H1 (cell line): ENCODE measurements around the gene ITIH4. TPM values are rescaled to one million over a fixed set of nuclear protein-coding genes. Genes with fewer than 3 reads are reported as not detected.

Source experiments
- CTCF ChIA-PET: fragments of 300-600 bp; sonication (Branson Sonifier 250); formaldehyde crosslinking; loops from one replicate; lab custom pipeline; 2021; ENCODE audit not compliant: partially characterized antibody; lab: Charles Lee
- POLR2A ChIA-PET: fragments of 300-600 bp; sonication (Branson Sonifier 250); formaldehyde crosslinking; loops from one replicate; lab custom pipeline; 2021; ENCODE audit warnings: inconsistent platforms; ENCODE audit not compliant: partially characterized antibody; lab: Charles Lee
- DNase-seq, 2 experiments: peaks; one replicate each; pipeline versions ENCODE4 v3.0.0 to v3.0.0-alpha.2; 2010 to 2022; ENCODE audit warnings: low spot score in 2 of 2, low read depth in 1 of 2, mixed read lengths in 1 of 2
- FAIRE-seq: peaks from 2 replicates; lab custom pipeline; 2011; peaks lifted over from hg19 to GRCh38; lab: Jason Lieb, UNC
- H2AFZ ChIP-seq: 2 replicates; pipeline ENCODE4 v1.8.1; 2012; ENCODE audit warnings: low read length, inconsistent platforms
- H2AK5ac ChIP-seq: 2 replicates; pipeline ENCODE4 v1.6.1; 2013; ENCODE audit warnings: low read depth, low read length
- H2BK120ac ChIP-seq: replicated peaks from 2 replicates; pipeline ENCODE3; 2013; ENCODE audit warnings: low read depth, low read length, inconsistent platforms
- H2BK12ac ChIP-seq: 2 replicates; pipeline ENCODE4 v1.6.1; 2013; ENCODE audit warnings: low read depth, low read length
- H2BK15ac ChIP-seq: 2 replicates; pipeline ENCODE4 v1.6.1; 2013; ENCODE audit warnings: low read length
- H2BK20ac ChIP-seq: 2 replicates; pipeline ENCODE4 v1.6.1; 2013; ENCODE audit warnings: low read length
- H2BK5ac ChIP-seq: 2 replicates; pipeline ENCODE4 v1.6.1; 2013; ENCODE audit warnings: low read depth, low read length
- H3K14ac ChIP-seq: 2 replicates; pipeline ENCODE4 v1.6.1; 2013; ENCODE audit warnings: inconsistent platforms; ENCODE audit not compliant: insufficient read length
- H3K18ac ChIP-seq: 2 replicates; pipeline ENCODE4 v1.6.1; 2013; ENCODE audit warnings: low read length; ENCODE audit errors: extremely low read depth
- H3K23ac ChIP-seq: 2 replicates; pipeline ENCODE4 v1.6.1; 2013; ENCODE audit warnings: inconsistent platforms; ENCODE audit not compliant: insufficient read length
- H3K23me2 ChIP-seq: 2 replicates; pipeline ENCODE4 v1.6.1; 2013; ENCODE audit warnings: low read depth, low read length
- H3K27ac ChIP-seq: 2 replicates; pipeline ENCODE4 v1.6.1; 2011; ENCODE audit warnings: low read depth, low read length, inconsistent platforms
- H3K27me3 ChIP-seq, 4 experiments: replicated peaks in 1 of 4; 1 replicate in 1 of 4; 2 replicates in 3 of 4; pipeline versions ENCODE4 v1.6.1 to v1.8.1; 2011 to 2013; ENCODE audit warnings: low read length in 3 of 4, mild to moderate bottlenecking in 3 of 4, inconsistent platforms in 2 of 4, mixed read lengths in 2 of 4, moderate library complexity in 1 of 4; ENCODE audit not compliant: control insufficient read depth in 3 of 4, insufficient read depth in 3 of 4; ENCODE audit errors: extremely low read depth in 1 of 4
- H3K36me3 ChIP-seq, 4 experiments: 2 replicates each; pipeline versions ENCODE4 v1.6.1 to v1.8.1; 2011 to 2013; ENCODE audit warnings: mild to moderate bottlenecking in 4 of 4, low read length in 3 of 4, moderate library complexity in 2 of 4, control low read depth in 1 of 4, inconsistent platforms in 1 of 4; ENCODE audit not compliant: insufficient read depth in 4 of 4, control insufficient read depth in 2 of 4
- H3K4ac ChIP-seq: replicated peaks from 2 replicates; pipeline ENCODE3; 2013; ENCODE audit warnings: low read length, low read depth, mixed read lengths, inconsistent platforms; ENCODE audit not compliant: insufficient read length
- H3K4me1 ChIP-seq, 4 experiments: replicated peaks in 1 of 4; 1 replicate in 1 of 4; 2 replicates in 3 of 4; pipeline versions ENCODE4 v1.6.1 to v1.8.1; 2011 to 2013; ENCODE audit warnings: low read length in 3 of 4, inconsistent platforms in 2 of 4, mixed read lengths in 1 of 4; ENCODE audit not compliant: insufficient read depth in 4 of 4, control insufficient read depth in 3 of 4
- H3K4me2 ChIP-seq, 2 experiments: 2 replicates each; pipeline versions ENCODE4 v1.6.1 to v1.8.1; 2011 to 2013; ENCODE audit warnings: low read depth in 2 of 2, low read length in 2 of 2, control low read depth in 1 of 2, inconsistent platforms in 1 of 2, mild to moderate bottlenecking in 1 of 2; ENCODE audit not compliant: insufficient read depth in 1 of 2
- H3K4me3 ChIP-seq, 4 experiments: fragments of 200-600, 300-600 bp in 1 of 4; sonication (generic), shearing (Covaris generic), sonication (Bioruptor Twin) in 1 of 4; 2 replicates each; pipeline versions ENCODE4 v1.5.1 to v1.8.1; 2011 to 2016; ENCODE audit warnings: low read length in 4 of 4, low read depth in 3 of 4, control low read depth in 2 of 4, inconsistent platforms in 2 of 4, mild to moderate bottlenecking in 2 of 4, mixed read lengths in 1 of 4, moderate library complexity in 1 of 4; ENCODE audit not compliant: insufficient read depth in 2 of 4; ENCODE audit errors: extremely low read depth in 1 of 4
- H3K56ac ChIP-seq: replicated peaks from 2 replicates; pipeline ENCODE3; 2013; ENCODE audit warnings: low read depth, mild to moderate bottlenecking, mixed read lengths, low read length, inconsistent platforms; ENCODE audit not compliant: insufficient read length
- H3K79me1 ChIP-seq: 2 replicates; pipeline ENCODE4 v1.6.1; 2013; ENCODE audit warnings: low read depth, low read length, control low read depth
- H3K79me2 ChIP-seq, 2 experiments: 2 replicates each; pipeline versions ENCODE4 v1.6.1 to v1.8.1; 2012 to 2013; ENCODE audit warnings: low read length in 2 of 2, mild to moderate bottlenecking in 2 of 2, inconsistent platforms in 1 of 2; ENCODE audit not compliant: insufficient read depth in 2 of 2, control insufficient read depth in 1 of 2
- H3K9ac ChIP-seq, 4 experiments: replicated peaks in 1 of 4; 1 replicate in 1 of 4; 2 replicates in 3 of 4; pipeline versions ENCODE4 v1.6.1 to v1.8.1; 2011 to 2013; ENCODE audit warnings: low read depth in 3 of 4, low read length in 3 of 4, control low read depth in 2 of 4, mild to moderate bottlenecking in 2 of 4, moderate library complexity in 2 of 4, inconsistent platforms in 1 of 4; ENCODE audit errors: extremely low read depth in 1 of 4
- H3K9me3 ChIP-seq, 2 experiments: 2 replicates each; pipeline versions ENCODE4 v1.6.1 to v1.8.1; 2012 to 2013; ENCODE audit warnings: mild to moderate bottlenecking in 2 of 2, moderate library complexity in 2 of 2, control low read depth in 1 of 2, inconsistent platforms in 1 of 2, low read depth in 1 of 2, low read length in 1 of 2, mixed read lengths in 1 of 2; ENCODE audit not compliant: insufficient read depth in 2 of 2
- H4K20me1 ChIP-seq, 2 experiments: replicated peaks in 1 of 2; 2 replicates each; pipeline versions ENCODE3 to v1.8.1; 2011 to 2013; ENCODE audit warnings: inconsistent platforms in 2 of 2, low read length in 2 of 2, mild to moderate bottlenecking in 1 of 2; ENCODE audit not compliant: insufficient read depth in 2 of 2, control insufficient read depth in 1 of 2
- H4K5ac ChIP-seq: 2 replicates; pipeline ENCODE4 v1.6.1; 2013; ENCODE audit warnings: low read length, low read depth, mixed read lengths, inconsistent platforms; ENCODE audit not compliant: insufficient read length
- H4K8ac ChIP-seq: 2 replicates; pipeline ENCODE4 v1.8.0; 2013; ENCODE audit warnings: mild to moderate bottlenecking, moderate library complexity, low read length, inconsistent platforms; ENCODE audit not compliant: insufficient read depth; ENCODE audit errors: extremely low read depth
- H4K91ac ChIP-seq: replicated peaks from 2 replicates; pipeline ENCODE3; 2013; ENCODE audit warnings: low read length, mixed read lengths, inconsistent platforms; ENCODE audit not compliant: insufficient read length
- CTCF ChIP-seq, 3 experiments: IDR thresholded peaks; 1 replicate in 2 of 3; 2 replicates in 1 of 3; pipeline versions ENCODE4 v1.5.1 to v1.6.1; 2011; ENCODE audit warnings: low read length in 3 of 3, mild to moderate bottlenecking in 3 of 3, inconsistent platforms in 2 of 3, low read depth in 1 of 3, moderate library complexity in 1 of 3; ENCODE audit not compliant: insufficient read depth in 1 of 3; ENCODE audit errors: control extremely low read depth in 1 of 3
- HDAC2 ChIP-seq, 2 experiments: fragments of 300-600 bp in 1 of 2; sonication (generic) in 1 of 2; IDR thresholded peaks; 2 replicates each; pipeline ENCODE4 v1.6.1; 2011 to 2012; ENCODE audit warnings: low read depth in 2 of 2, low read length in 2 of 2, mild to moderate bottlenecking in 2 of 2, moderate library complexity in 2 of 2, borderline replicate concordance in 1 of 2, inconsistent platforms in 1 of 2
- SIX5 ChIP-seq: IDR thresholded peaks from 2 replicates; pipeline ENCODE4 v1.6.1; 2011; ENCODE audit warnings: mild to moderate bottlenecking, low read depth, low read length
- SP1 ChIP-seq: IDR thresholded peaks from 2 replicates; pipeline ENCODE4 v1.6.1; 2011; ENCODE audit warnings: low read depth, low read length
- TAF7 ChIP-seq: optimal IDR thresholded peaks from 2 replicates; pipeline ENCODE3; 2011; ENCODE audit warnings: low read depth, mild to moderate bottlenecking, inconsistent platforms, low read length, moderate library complexity, borderline replicate concordance
- TBP ChIP-seq: IDR thresholded peaks from 2 replicates; pipeline ENCODE4 v1.6.1; 2011; ENCODE audit warnings: low read depth, low read length, improper control_type of control experiment
- TEAD4 ChIP-seq: IDR thresholded peaks from 2 replicates; pipeline ENCODE4 v1.6.1; 2012; ENCODE audit warnings: low read depth, low read length, inconsistent platforms, mixed read lengths
- WGBS, 2 experiments: shearing (Covaris generic) in 1 of 2; methylation state at CpG; one replicate each; pipeline versions ENCODE4 v1.1.6 to v1.1.7; 2013 to 2015; ENCODE audit warnings: low lambda C conversion rate in 2 of 2, mixed read lengths in 2 of 2, inconsistent platforms in 1 of 2, low coverage in 1 of 2, missing lambda C conversion rate in 1 of 2; ENCODE audit not compliant: insufficient replicate concordance in 2 of 2, insufficient coverage in 1 of 2, insufficient read length in 1 of 2; ENCODE audit errors: extremely low coverage in 1 of 2, missing lambda C conversion rate in 1 of 2; 5-methylcytosine and 5-hydroxymethylcytosine counted together
- polyA plus RNA-seq, 7 experiments: library from polyadenylated mRNA; depleted of rRNA in 3 of 7; stranded (reverse) in 5 of 7; unstranded in 2 of 7; fragments of >200 nt in 5 of 7; fragments of 200-250 nt in 2 of 7; gene quantifications; 1 replicate in 5 of 7; 2 replicates in 1 of 7; 4 replicates in 1 of 7; pipeline versions ENCODE4 v1.2.1 to v1.2.3, GENCODE V29; 2011 to 2013; ENCODE audit warnings: missing spikeins in 2 of 7, mixed read lengths in 2 of 7
- total RNA-seq: library from RNA; stranded (reverse); fragmentation: NEBNext Ultra II Directional; extraction: Animal tissue kit (Norgen Biotek cat#: 25700); gene quantifications from 2 replicates; pipeline ENCODE4 v1.2.1, GENCODE V29; 2021

ITIH4 gene
- total and polyA plus RNA-seq, 2 of the 8 experiments (the other 6 are each of a cell fraction or from before 2014, with no cell fraction given): 3.4 to 3.7 TPM

- Histone ChIP-seq H2BK20ac (no peak overlapping the region), H3K23ac (no peak overlapping the region), H3K79me1 (no peaks in the 10 kb centered on the region), H3K27me3 (no peaks in the 10 kb centered on the region), H4K8ac (no peak overlapping the region), H3K14ac (no peak overlapping the region), H3K36me3 (peaks cover 3 to 13% (median 7%) of the 10 kb centered on the region in 4 experiments; a peak in 7 of 8 replicates), H3K18ac (no peak overlapping the region), H3K4me3 (no peak overlapping the region), H4K5ac (no peak overlapping the region), H3K27ac (no peak overlapping the region), H2BK120ac (no peak overlapping the region), H3K56ac (no peak overlapping the region), H2BK5ac (no peak overlapping the region), H2BK12ac (no peak overlapping the region), H3K4me2 (no peak overlapping the region), H3K79me2 (no peaks in the 10 kb centered on the region), H3K9ac (no peak overlapping the region), H4K20me1 (peaks cover 0 to 2% of the 10 kb centered on the region in 2 experiments), H3K4me1 (no peaks in the 10 kb centered on the region), H3K4ac (no peak overlapping the region), H3K9me3 (no peaks in the 10 kb centered on the region), H4K91ac (no peak overlapping the region), H3K23me2 (no peaks in the 10 kb centered on the region), H2AFZ (no peak overlapping the region), H2BK15ac (no peak overlapping the region), H2AK5ac (no peak overlapping the region)
- CTCF ChIA-PET: interaction anchor here (0.6 to 3.5 kb wide), 16 partner anchors 8 to 374 kb away, joined by 3 to 35 read pairs (median 4); no protein-coding TSS in a partner anchor
- no peak for FAIRE-seq
- POLR2A ChIA-PET: interaction anchor here (1.1 to 1.2 kb wide), 2 partner anchors 49 to 139 kb away, joined by 3 to 5 read pairs; partner anchors contain the start of gene STIMATE
- no peak for DNase-seq
- no peak for TF ChIP-seq SP1
- no peak for TF ChIP-seq CTCF (IDR thresholded peaks at IDR 0.05; ENCODE audit: control extremely low read depth in 1 of 3, insufficient read depth in 1 of 3, low read depth in 1 of 3, low read length in 3 of 3)
- no peak for TF ChIP-seq TEAD4
- no peak for TF ChIP-seq SIX5
- TF ChIP-seq HDAC2 (IDR thresholded peaks at IDR 0.05; ENCODE audit: borderline replicate concordance in 1 of 2, low read depth in 2 of 2, low read length in 2 of 2): no peak
- no peak for TF ChIP-seq TAF7
- no peak for TF ChIP-seq TBP
- 77% methylated on average over 7 of the region's 7 CpGs; no CpG with 5 or more reads in 1 of the 2 experiments for WGBS, 2 experiments
Measured at GRCh38 chr3:52848617-52849016, 18.1 kb upstream of the ITIH4 start.
